Dermis blood vessel endothelial cell (primary cell): ENCODE results near the gene EGFR. TPM values are rescaled to one million over a fixed set of nuclear protein-coding genes. Genes with fewer than 3 reads are reported as not detected.

ENCODE experiments used
- DNase-seq: peaks from one replicate; pipeline ENCODE4 v3.0.0; 2010
- total RNA-seq: library from RNA; depleted of rRNA; stranded (reverse); fragments of >200 nt; gene quantifications from 2 replicates; pipeline ENCODE4 v1.2.3, GENCODE V29; 2014

The EGFR gene
- total RNA-seq, 1 donor from 2014 or later: 0.85 TPM

DNA sequence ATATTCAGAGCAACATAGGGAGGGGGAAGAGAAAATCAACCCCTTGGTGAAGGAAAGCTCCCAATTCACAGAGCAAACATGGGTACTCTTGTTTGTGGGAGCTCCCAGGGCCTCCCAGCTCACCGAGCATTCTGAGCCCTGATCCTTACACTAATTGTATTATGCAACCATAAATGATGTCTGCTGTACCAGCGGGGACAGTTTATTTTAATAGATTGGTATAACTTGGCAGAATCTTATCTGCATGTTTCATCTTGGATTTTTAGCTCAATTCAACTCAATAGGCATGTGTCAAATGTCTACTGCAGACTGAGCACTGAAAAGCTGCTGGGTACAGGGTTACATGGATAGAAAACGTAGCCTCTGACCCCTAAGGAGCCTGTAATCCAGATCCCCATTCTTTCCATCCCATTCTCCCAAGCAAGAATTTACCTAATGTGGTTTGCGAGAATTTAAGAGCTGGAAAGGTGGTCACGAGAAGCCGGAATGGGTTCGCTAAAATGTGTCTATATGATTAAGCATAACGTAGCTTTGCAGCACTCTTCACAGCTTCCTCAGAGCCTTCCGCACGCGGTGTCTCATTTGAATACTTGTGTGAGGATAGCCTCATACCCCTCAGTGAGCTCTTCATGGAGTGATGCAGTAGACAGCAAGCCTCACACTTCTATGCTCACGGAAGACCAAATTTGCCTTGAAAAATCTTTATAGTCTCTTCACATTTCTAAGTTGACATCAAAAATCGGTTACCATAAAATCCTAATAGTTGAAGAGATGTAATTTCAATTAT is 18.3 kb downstream of the EGFR start:
- no peak for DNase-seq

DNA sequence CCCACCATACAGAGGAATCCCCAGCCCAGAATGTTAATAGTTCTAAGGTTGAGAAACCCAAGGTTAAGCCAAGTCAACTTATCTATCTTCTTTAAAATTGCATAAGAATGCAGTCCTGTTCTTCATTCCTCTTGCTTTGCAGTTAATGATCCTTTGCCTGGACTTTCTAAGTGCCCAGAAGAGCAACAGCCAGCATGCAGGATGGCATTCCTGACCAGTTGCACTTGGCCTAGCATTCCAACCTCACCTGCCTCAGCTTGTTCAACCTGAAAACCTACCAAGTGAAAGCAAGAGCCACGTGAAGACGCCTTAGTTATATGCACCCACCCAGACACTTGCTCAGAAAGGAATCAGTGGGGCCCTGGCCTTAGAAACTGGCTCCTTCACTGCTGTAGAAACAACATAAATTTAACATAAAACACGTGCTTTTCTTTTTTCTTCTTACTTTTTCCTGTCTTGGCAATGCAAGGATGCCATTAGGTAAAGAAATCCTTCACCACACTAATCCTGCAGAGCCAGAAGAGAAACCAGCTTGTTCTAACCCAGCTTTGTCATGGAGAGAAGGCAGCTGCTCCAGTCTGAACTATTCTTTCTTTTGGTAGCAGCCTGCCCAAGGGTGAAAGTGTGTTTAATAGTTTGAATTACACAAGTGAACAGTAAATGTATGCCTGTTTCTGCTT is 25.0 kb downstream of the EGFR start:
- no peak for DNase-seq

DNA sequence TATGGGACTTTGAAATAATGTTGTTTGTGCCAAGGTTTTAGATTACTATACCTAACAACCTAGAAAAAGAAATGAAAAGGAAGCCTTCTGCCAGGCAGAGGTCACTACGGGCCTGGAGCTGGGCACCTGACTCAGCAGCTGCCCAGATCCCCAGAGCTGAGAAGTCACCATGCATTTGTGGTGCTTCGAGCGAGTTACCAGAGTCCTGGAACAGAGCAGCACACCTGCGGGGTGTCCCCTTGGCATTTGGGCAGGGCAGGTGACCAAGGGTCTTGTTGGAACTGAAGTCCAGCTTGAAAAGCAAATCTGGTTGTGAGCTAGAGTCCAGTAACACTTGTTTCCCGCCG is 25.5 kb downstream of the EGFR start:
- no peak for DNase-seq

DNA sequence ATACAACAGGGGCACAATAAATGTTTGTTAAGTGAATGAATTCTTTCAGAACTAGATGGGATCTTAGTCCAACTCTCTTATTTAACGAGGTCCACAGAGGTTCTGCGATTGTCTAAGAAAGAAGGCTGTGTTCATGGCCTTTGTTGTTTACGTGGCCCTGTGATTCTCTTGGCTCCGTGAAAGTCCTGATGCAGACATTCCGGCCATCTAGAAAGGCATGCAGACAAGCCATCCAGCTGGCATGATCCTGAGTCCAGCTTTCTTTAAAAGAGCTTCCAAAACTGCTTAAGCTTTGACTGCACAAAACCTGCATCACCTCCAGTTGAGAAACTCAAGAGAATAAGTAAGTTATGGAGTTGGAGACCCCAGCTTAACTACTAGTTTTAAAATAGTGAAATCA is 26.0 kb downstream of the EGFR start:
- DNase-seq: no peak

DNA sequence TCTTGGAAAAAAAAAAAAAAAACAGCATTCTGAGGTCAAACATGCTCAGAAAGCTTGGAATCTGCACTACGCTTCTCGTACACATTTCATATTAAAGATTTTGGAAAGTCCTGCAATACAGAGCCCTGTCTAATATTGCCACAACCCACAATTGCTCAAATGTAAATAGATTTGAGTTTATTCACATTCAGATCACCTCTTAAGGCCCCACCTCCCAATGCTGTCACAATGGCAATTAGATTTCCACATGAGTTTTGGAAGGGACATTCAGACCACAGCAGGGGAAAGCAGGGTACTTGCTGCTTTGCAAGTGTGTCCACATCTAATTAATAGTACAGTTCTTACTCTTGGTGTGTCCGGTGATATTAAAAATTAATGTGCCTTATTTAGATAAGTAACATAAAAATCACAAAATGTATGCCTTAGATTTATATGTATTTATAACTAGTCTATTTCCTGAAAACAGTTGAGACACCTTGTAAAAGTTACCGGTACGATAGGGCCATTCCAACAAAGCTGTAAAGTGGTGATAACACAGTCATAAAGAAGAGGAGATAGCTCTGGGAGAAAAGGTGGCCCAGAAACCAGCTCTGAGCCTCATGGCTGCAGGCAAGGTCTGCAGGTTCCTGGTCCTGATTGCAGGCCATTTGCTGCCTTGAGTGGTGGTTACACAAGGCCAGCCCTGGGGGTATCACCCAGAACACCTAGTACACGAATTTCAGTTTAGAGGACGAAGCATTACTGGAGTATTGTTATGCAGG is 27.9 kb downstream of the EGFR start:
- DNase-seq: no peak

DNA sequence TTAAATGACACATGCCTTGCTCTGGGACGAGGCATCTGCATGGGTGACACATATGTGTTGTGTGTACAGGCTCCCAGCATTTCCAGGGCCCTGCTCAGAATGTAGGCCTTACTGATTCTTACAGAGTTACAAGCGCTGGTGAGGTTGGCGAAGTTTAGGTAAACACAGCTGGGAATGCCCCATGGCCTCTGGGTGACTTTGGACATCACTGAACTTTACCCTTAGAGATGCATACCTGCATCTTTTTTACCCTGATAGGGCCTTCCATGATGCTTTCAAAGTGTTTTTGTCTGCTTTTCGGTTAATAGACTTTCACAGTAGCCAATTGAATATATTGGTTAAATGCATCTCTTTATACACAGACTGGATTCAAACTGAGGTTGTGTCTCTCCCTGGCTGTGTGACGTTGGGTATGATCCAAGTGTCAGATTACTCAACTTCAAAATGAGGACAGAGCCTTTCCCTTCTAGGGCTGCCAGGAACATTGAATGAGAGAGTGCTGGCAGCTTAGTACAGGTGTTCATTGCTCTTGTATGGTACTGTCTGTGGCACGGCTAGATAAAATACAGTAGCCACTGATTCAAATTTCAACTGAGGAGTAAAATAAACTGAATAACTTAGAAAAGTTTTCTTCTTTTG is 29.5 kb downstream of the EGFR start:
- no peak for DNase-seq

DNA sequence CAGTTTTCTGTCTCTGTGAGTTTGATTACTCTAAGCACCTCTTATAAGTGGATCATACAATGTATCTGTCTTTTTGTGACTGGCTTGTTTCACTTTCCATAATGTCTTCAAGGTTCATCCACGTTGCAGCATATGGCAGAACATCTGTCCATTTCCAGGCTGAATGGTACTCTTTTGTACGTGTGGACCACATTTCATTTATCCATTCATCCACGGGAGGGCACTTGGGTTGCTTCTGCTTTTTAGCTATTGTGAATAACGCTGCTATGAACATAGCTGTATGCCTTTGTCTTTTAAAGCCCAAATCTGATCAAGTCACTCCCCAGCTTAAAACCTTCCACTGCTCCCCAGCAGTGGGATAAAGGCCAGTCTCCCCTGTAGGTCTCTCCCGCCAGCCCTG is 31.5 kb downstream of the EGFR start:
- peak; percentile 10 for DNase-seq

DNA sequence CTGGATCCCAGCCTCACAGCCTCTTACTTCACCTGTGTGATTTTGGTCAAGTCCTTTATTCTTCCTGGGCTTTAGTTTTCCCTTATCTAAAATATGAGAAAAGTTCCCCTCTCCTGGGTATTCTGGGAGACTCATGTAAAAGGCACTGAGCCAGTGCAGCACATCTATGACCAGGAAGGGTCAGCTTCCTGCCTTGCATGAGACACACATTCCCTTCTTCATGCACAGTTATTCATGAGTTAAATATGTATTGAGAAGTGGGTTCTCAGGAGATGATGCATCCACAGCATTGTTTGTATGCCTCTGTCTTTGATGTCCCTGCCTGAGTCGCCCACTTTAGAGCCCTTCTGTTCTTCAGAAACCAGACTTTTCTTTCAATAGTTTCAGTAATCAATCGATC is 33.3 kb downstream of the EGFR start:
- no peak for DNase-seq

DNA sequence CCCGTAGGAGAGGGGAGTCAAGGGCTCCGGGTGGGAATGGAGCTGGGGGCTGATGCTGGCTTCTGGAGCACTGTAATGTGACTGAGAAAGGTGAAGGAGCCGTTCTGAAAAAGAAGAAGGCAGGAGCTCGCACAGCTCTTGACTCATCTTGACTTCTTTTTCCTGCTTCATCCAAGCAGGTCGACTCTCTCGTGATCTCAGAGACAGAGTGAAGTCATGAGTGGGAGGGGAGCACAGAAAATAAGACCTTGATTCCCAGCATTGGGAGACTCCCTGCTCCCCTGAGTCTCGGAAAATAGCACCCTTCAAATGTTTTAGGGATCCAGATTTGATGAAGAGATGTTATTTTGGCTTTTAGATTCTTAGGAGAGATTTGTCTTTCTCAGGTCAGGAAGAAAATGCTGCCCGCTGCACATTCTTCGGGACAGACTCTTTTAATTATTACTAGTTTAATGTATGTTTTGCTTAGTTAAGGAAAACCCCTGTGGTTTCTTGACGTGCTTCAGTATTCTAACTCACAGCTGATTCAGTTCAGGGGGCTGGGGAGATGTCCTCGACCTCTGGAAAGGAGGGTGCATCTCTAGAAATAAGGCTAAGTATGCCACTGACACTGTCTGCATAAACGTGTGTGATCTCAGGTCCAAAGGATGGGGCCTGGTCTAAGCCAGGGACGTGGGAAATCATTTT is 34.1 kb downstream of the EGFR start:
- DNase-seq: no peak

DNA sequence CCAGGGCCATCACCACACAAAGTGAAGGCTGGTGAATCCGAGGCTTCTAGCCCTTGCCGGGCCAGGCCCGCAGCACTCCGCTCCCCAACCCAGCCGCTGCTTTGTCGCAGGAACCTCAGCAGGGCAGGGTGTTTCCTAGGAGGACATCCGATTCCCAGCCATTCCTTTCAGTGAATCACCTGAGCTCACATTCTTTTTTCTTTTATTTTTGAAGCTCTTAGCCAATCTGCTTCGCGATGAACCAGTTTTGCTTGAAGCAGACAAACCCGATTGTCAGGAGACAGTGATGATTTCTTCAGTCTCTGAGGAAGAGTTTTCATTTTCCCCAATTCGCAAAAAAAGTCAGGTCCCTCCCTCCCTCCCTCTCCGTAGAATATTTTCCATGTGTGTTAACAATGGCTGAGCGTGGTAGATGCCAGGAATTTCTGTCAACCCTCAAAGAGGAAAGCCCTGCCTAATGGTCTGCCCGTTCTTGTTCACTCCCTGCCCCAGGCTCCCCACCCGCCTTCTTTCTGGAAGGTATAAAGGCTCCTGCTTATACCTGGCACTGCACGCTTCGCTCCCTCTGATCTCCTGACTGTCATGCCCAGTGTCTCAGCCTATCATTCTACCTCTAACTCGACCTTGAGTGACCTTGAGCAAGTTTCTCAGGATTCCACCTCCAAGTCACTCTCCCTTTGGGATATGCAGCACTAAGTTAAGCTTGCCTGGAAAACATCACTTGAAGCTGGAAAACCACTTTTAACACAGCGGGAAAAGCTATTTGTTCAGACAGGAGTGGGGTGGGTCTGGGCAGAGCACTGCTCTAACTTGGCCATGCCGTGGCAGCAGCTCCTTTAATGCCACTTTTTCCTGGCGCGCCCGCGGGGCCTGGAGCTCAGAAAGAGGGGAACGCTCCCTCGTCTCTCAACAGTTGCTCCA is 35.1 kb downstream of the EGFR start:
- DNase-seq: no peak

DNA sequence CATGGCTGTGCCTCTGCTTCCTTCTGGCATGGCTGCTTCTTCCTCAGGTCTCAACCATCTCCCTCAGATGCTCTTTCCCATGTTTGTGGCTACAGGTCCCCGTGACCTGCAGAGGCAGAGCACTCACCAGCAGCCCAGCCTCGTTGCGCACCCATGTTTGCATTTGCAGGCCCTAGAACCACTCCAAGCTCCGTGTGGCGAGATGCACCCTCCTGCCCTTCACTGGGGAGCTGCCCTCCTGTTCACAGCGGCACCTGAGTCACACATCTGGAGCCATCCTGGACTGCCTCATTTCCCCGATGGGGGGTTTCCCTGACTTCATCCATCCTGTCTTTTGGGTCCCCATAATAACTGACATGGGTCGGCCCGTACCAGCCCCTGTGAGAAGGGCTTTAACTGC is 35.9 kb downstream of the EGFR start:
- DNase-seq: no peak

DNA sequence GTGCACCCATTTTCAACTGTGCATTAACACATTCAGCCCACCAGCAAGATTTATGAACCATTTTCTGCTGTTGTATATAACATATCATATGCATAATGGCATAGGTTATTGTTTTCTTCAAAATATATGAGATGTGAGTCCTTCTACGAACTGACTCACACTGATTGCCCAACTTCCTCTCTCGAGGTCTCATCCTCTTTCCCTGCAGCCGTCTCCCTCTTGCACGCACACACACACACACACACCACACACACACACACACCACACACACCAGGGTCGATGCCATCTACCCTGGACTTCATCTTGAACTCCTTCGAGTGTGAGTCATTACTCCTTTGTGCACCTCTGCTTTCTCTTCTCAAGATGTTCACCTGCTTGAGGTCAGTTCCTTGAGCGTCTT is 36.7 kb downstream of the EGFR start:
- no peak for DNase-seq

DNA sequence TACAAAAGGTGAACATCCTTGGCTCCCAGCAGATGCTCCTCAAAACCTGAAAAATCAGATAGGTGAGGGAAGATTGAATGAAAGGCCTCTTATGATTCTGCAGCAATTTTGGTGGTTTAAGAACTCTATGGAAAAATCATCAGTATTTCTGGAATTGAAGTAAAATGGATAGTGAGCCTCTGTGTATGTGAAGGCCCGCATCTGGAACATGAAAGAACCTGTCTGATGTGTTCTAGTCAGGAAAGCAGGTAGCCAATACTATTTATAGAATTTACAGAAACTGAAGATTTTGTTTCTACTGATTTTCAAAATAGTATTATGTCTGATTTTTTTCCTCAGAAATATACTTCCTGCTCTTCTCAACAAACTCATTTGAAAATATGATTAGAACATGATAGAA is 37.3 kb downstream of the EGFR start:
- DNase-seq: no peak

DNA sequence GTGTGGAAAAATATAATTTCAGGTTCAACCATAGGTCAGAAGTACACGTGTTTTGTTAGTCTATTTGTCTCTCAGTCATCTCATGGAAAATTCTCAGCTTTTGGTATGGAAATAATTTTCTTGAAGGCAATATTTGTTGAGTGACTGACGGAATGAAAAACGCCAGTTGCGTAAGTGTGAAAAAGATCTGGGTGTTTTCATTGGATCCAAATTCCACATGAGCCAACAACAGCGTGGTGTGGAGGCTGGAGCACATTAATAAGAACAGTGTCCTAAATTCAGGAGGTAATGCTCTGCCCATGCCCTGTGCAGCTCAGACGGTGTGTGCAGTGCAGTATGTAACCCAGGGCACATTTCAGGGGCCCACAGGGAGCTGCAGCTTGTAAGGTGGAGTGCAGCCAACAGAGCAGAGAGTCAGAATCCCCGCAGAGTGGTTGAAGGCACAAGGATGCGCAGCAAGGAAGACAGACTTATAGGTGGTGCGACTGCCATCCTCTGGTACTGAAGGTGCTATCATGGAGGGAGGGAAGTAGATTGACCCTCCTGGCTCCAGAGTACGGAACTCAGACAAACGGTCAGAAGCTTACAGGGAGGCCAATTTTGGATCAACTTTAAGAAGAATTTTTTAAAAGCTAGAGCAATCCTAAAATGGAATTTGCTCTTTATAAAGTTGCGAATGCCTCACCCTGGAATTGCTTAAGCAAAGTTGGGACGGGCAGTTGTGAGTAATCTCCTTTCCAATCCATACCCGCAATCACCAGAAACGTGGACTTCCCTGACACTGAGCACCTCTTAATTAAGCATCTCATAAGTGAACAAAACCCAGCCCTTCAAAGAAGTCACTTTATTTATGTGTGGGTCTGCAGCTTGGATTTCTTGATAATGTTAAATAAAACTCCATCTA is 38.0 kb downstream of the EGFR start:
- DNase-seq: no peak

DNA sequence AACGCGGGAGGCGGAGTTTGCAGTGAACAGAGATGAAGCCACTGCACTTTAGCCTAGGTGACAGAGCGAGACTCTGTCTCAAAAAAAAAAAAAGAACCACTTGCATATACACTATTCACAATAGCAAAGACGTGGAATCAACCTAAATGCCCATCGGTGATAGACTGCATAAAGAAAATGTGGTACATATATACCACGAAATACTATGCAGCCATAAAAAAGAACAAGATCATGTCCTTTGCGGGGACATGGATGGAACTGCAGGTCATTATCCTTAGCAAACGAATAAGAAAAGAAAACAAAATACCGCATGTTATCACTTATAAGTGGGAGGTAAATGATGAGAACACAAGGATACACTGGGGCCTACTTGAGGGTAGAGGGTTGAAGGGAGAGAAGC is 39.5 kb downstream of the EGFR start:
- DNase-seq: no peak

DNA sequence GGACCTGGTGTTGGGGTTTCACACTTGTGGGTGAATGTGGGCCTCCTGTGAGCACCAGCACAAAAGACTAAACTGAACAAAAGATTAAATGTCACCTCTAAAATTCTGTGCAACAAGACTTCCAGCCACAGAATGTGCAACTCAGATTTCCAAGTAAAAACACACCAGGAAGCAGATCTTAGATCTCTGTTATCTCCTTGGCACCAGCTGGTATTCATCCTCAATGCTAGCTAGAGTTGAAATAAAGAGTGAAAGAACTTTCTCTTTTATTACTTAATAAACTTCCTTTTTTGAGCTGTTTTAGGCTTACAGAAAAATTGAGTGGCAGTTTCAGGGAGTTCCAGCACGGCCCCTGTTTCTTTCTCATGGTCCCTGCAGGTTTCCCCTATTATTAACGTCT is 40.2 kb downstream of the EGFR start:
- DNase-seq: no peak

DNA sequence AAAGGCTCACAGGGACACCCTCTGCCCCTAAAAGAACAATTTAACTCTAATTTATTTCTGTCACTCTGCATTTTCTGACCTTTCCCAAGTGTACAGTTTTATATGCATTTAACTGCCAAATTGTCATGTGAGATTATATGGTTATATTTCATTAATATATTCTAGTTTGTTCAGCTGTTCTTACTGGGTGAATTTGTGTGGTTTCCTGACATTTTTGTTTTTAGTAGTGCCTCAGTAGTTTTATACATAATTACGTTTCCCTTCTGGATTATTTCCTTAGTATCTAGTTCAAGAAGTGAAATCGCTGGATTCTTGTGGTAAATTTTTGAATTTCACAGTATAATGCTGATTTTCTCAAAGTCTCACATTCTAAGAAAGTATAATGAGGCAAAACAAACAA is 41.3 kb downstream of the EGFR start:
- no peak for DNase-seq

DNA sequence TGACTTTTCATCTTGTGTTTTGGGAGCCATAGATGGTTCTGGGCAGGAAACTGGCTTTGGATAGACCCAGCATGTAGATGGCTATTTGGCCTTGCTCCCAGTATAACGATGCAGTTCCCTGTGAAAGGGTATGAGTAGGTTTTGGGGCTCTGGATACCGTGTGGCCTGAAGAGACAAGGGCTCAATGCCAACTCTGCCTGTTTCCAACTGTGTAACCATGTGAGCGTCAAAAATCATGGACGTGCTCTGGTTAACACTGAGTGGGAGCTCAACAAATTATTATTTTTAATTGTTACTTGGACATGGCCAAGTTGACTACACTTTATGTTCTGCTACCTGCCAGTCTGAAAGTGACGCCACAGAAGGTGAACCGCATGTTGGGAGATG is 41.8 kb downstream of the EGFR start:
- DNase-seq: no peak

DNA sequence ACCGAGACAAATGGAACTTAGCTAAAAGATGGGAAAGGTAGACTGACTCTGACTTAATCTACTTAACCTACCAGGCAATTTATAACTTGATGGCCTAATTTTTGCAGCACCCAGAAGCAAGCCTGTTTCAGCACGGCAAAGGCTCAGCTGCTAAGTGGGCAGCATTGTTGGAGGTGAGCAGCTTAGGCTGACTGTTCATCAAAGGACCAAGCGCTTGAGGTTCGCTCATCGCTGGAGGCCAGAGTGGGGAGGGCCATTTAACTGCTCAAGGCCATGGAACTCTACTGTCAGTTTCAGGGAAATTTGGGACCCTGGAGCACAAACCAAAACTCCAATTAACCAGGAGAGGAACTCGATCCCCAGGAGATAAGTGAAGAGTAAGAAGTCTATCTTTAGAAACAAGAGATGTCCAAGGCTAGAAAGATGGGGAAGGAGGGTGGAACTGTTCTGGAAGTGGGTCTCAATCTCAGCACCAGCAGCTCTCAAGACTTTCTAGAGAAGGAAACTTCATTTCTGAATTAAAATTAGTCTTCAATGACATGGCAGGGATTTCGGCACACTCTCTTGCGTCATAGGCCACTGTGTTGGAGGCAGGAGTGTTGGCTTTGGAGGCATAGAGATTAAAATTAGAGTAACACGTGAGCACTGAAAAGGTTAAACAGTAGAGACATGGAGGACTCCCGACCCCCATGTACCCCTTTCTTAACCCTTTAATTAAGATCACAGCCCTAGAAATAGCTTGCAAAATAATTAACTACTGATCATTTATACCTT is 43.1 kb downstream of the EGFR start:
- no peak for DNase-seq

DNA sequence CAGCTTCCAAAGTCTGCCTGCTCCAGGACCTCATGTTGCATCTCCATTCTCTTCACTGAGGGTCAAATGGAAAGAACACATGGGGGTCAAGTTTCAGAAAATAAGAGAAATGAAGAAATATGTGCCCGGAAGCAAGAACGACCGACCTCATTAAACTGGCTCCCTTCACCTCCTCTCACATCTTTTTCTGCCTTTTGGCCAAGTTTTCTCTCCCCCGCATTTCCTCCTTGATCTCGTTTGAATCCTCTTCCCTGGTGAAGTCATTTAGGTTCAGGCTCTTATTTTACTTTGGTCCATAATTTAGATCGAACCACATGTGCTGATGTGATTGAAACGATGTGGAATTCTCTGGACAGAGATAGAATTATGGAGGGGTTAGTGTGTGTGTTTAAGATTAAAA is 44.2 kb downstream of the EGFR start:
- no peak for DNase-seq
